ENCODE results near the gene RIMS4.

- TF ChIP-seq SP1 (IDR thresholded peaks at IDR 0.05) (no peak), FOXK2 (IDR thresholded peaks at IDR 0.05) (no peak), ELF4 (IDR thresholded peaks at IDR 0.05) (no peak), HDGF (IDR thresholded peaks at IDR 0.05; ENCODE audit: borderline replicate concordance) (no peak), FOXM1 (IDR thresholded peaks at IDR 0.05; ENCODE audit: borderline replicate concordance) (no peak), SUZ12 (IDR thresholded peaks at IDR 0.05) (no peak), ARNT (IDR thresholded peaks at IDR 0.05) (no peak), PKNOX1 (IDR thresholded peaks at IDR 0.05) (no peak)
These were observed 26.3 kb upstream of the RIMS4 start for GRCh38 chr20:44836601-44837120.
